Esophagus muscularis mucosa (tissue), 4 donors: Measurements from ENCODE around the gene SRPRB. TPM values are rescaled to one million over a fixed set of nuclear protein-coding genes. Genes with fewer than 3 reads are reported as not detected.

Experiments
- DNase-seq: peaks from one replicate; pipeline ENCODE4 v3.0.0-alpha.2; 2017; ENCODE audit errors: extremely low spot score
- H3K27ac ChIP-seq, 4 donors: fragments of 200-600 bp; sonication (generic); replicated peaks in 1 of 4; 1 replicate in 3 of 4; 2 replicates in 1 of 4; pipeline ENCODE4 v1.5.1; 2016 to 2019; ENCODE audit warnings: mild to moderate bottlenecking in 1 of 4
- H3K27me3 ChIP-seq, 4 donors: fragments of 200-600 bp; sonication (generic); one replicate each; pipeline versions ENCODE4 v1.5.1 to v1.6.0; 2016 to 2019
- H3K36me3 ChIP-seq, 4 donors: fragments of 200-600 bp; sonication (generic); one replicate each; pipeline ENCODE4 v1.5.1; 2016 to 2019
- H3K4me1 ChIP-seq, 4 donors: fragments of 200-600 bp; sonication (generic); one replicate each; pipeline ENCODE4 v1.5.1; 2016 to 2019
- H3K4me3 ChIP-seq, 4 donors: fragments of 200-600 bp; sonication (generic); 1 replicate in 2 of 4; 2 replicates in 2 of 4; pipeline ENCODE4 v1.5.1; 2016 to 2019; ENCODE audit warnings: mild to moderate bottlenecking in 4 of 4, moderate library complexity in 1 of 4
- H3K9me3 ChIP-seq, 4 donors: fragments of 200-600 bp; sonication (generic); 1 replicate in 3 of 4; 2 replicates in 1 of 4; pipeline ENCODE4 v1.5.1; 2016 to 2019
- CTCF ChIP-seq, 3 experiments: fragments of 200-600 bp in 2 of 3; fragments of 450-650 bp in 1 of 3; sonication (generic) in 2 of 3; IDR thresholded peaks; one replicate each; pipeline ENCODE4 v1.5.1; 2017 to 2019; ENCODE audit warnings: antibody characterized with exemption in 3 of 3, mild to moderate bottlenecking in 2 of 3, moderate library complexity in 1 of 3
- EP300 ChIP-seq: sonication (generic); formaldehyde crosslinking; IDR thresholded peaks from one replicate; pipeline ENCODE4 v1.6.1; 2017; ENCODE audit warnings: antibody characterized with exemption
- POLR2A ChIP-seq: fragments of 450-650 bp; IDR thresholded peaks from one replicate; pipeline ENCODE4 v1.6.1; 2017; ENCODE audit warnings: antibody characterized with exemption, moderate library complexity, mild to moderate bottlenecking, low read depth
- POLR2AphosphoS5 ChIP-seq, 2 donors: sonication (generic); formaldehyde crosslinking; IDR thresholded peaks; one replicate each; pipeline ENCODE4 v1.6.1; 2017; ENCODE audit warnings: antibody characterized with exemption in 2 of 2
- WGBS: methylation state at CpG from one replicate; pipeline ENCODE4 v1.1.5; 2018; 5-methylcytosine and 5-hydroxymethylcytosine counted together
- intact Hi-C: fragments of 100-400 bp; cut with DNase I; formaldehyde crosslinking; loops from one replicate; pipeline ENCODE4 v1.15.1; 2023
- total RNA-seq, 4 donors: library from RNA; depleted of rRNA; stranded (reverse); fragments of >200 nt; gene quantifications; one replicate each; pipeline versions ENCODE4 v1.1.0 to v1.2.1, GENCODE V29; 2016

Gene SRPRB
- total RNA-seq, 4 donors from 2014 or later = 11.2 to 28.2 (median 18.5) TPM

- intact Hi-C loops = no loop called here
- no peak for DNase-seq
- H3K27ac ChIP-seq = no peak overlapping the region
- H3K4me1 ChIP-seq = no peaks in the 10 kb centered on the region
- no peaks in the 10 kb centered on the region for H3K36me3 ChIP-seq
- H3K27me3 ChIP-seq = peaks cover 0 to 4% (median 2%) of the 10 kb centered on the region in 4 donors
- TF ChIP-seq POLR2AphosphoS5 (IDR thresholded peaks at IDR 0.05) (no peak), EP300 (no peak), CTCF (IDR thresholded peaks at IDR 0.05) (no peak), POLR2A (no peak)
- 45% methylated on average over 19 of the region's 32 CpGs for WGBS
- H3K9me3 ChIP-seq = no peaks in the 10 kb centered on the region
- no peak overlapping the region for H3K4me3 ChIP-seq
Measured at GRCh38 chr3:133783762-133784161, 21.9 kb upstream of the SRPRB start.

- no peak for TF ChIP-seq POLR2AphosphoS5 (IDR thresholded peaks at IDR 0.05)
- TF ChIP-seq EP300 = no peak
- Histone ChIP-seq H3K27ac (no peak overlapping the region), H3K36me3 (no peaks in the 10 kb centered on the region), H3K4me3 (no peak overlapping the region), H3K9me3 (no peaks in the 10 kb centered on the region), H3K4me1 (no peaks in the 10 kb centered on the region), H3K27me3 (peaks cover 0 to 4% (median 2%) of the 10 kb centered on the region in 4 donors)
- DNase-seq = no peak
- intact Hi-C loops = no loop called here
- 82% methylated on average over 2 of the region's 2 CpGs for WGBS
Measured at GRCh38 chr3:133788024-133788423, 17.6 kb upstream of the SRPRB start.

GRCh38 chr3:133792171-133792763, 13.3 kb upstream of the SRPRB start:
- WGBS = 59% methylated on average over 9 of the region's 9 CpGs

GRCh38 chr3:133797396-133798105, 8.1 kb upstream of the SRPRB start:
- H3K4me3 ChIP-seq = no peak overlapping the region
- TF ChIP-seq POLR2A (no peak), POLR2AphosphoS5 (IDR thresholded peaks at IDR 0.05) (no peak), CTCF (IDR thresholded peaks at IDR 0.05) (no peak), EP300 (no peak)
- H3K36me3 ChIP-seq = no peaks in the 10 kb centered on the region
- intact Hi-C loops = no loop called here
- H3K4me1 ChIP-seq = no peaks in the 10 kb centered on the region
- H3K27me3 ChIP-seq = peaks cover 0 to 4% (median 1%) of the 10 kb centered on the region in 4 donors
- H3K27ac ChIP-seq = no peak overlapping the region
- no peaks in the 10 kb centered on the region for H3K9me3 ChIP-seq
- 87% methylated on average over 3 of the region's 3 CpGs for WGBS
- no peak for DNase-seq

More at GRCh38 chr3:133792171-133792763, 13.3 kb upstream of the SRPRB start:
- no peaks in the 10 kb centered on the region for H3K36me3 ChIP-seq
- H3K4me3 ChIP-seq = no peak overlapping the region
- H3K9me3 ChIP-seq = no peaks in the 10 kb centered on the region
- intact Hi-C loops = no loop called here
- H3K27ac ChIP-seq = no peak overlapping the region
- peaks cover 0 to 4% (median 0%) of the 10 kb centered on the region in 4 donors for H3K27me3 ChIP-seq
- TF ChIP-seq POLR2AphosphoS5 (IDR thresholded peaks at IDR 0.05) (no peak), POLR2A (no peak), CTCF (IDR thresholded peaks at IDR 0.05) (no peak), EP300 (no peak)
- DNase-seq = no peak
- no peaks in the 10 kb centered on the region for H3K4me1 ChIP-seq

GRCh38 chr3:133799794-133800585, 5.6 kb upstream of the SRPRB start:
- 62% methylated on average over 7 of the region's 7 CpGs for WGBS
- Histone ChIP-seq H3K27ac (no peak overlapping the region), H3K9me3 (no peaks in the 10 kb centered on the region), H3K4me1 (peaks cover 0 to 2% (median under 1%) of the 10 kb centered on the region in 4 donors), H3K4me3 (no peak overlapping the region), H3K27me3 (peaks cover 0 to 4% (median 1%) of the 10 kb centered on the region in 4 donors), H3K36me3 (no peaks in the 10 kb centered on the region)
- intact Hi-C loops = loop anchor here (10.0 kb wide), 1 partner anchor 1075 kb away; the partner anchor contains the start of gene NPHP3
- no peak for DNase-seq
- TF ChIP-seq EP300 (no peak), POLR2A (no peak), CTCF (IDR thresholded peaks at IDR 0.05) (no peak), POLR2AphosphoS5 (IDR thresholded peaks at IDR 0.05) (no peak)
